Pancreas (tissue), 10 donors: Measurements from ENCODE around the gene CACYBP. TPM values are rescaled to one million over a fixed set of nuclear protein-coding genes. Genes with fewer than 3 reads are reported as not detected.

ENCODE experiments used
- ATAC-seq, 4 donors: fragments of 200-7000 bp; cut with Tn5 transposase; one replicate each; pipeline versions ENCODE4 v1.8.0 to v1.9.1; 2020; ENCODE audit warnings: mild to moderate bottlenecking in 4 of 4, moderate library complexity in 4 of 4
- DNase-seq, 6 donors: peaks; one replicate each; pipeline ENCODE4 v3.0.0-alpha.2; 2020
- FAIRE-seq: peaks from 2 replicates; lab custom pipeline; 2012; peaks lifted over from hg19 to GRCh38; lab: Jason Lieb, UNC
- H3K27ac ChIP-seq, 4 donors: fragments of 200-600 bp; sonication (generic); 1 replicate in 3 of 4; 2 replicates in 1 of 4; pipeline versions ENCODE4 v1.5.0 to v1.8.0; 2020
- H3K27me3 ChIP-seq, 4 donors: fragments of 200-600 bp; one replicate each; pipeline ENCODE4 v1.8.0; 2021
- H3K36me3 ChIP-seq, 3 donors: fragments of 200-600 bp; sonication (generic) in 1 of 3; one replicate each; pipeline versions ENCODE4 v1.5.0 to v1.8.0; 2020 to 2021
- H3K4me1 ChIP-seq, 3 donors: fragments of 200-600 bp; one replicate each; pipeline ENCODE4 v1.8.0; 2021
- H3K4me3 ChIP-seq, 4 donors: fragments of 200-600 bp; sonication (generic) in 2 of 4; one replicate each; pipeline versions ENCODE4 v1.5.0 to v1.8.0; 2020 to 2021
- H3K9me3 ChIP-seq, 4 donors: fragments of 200-600 bp; one replicate each; pipeline ENCODE4 v1.8.0; 2021
- CTCF ChIP-seq, 4 donors: fragments of 200-600 bp; sonication (generic) in 3 of 4; IDR thresholded peaks; one replicate each; pipeline versions ENCODE4 v1.5.0 to v1.8.0; 2021; ENCODE audit warnings: antibody characterized with exemption in 4 of 4
- WGBS, 2 donors: extraction: QIAGEN DNeasy Blood & Tissue Kit; methylation state at CpG; one replicate each; pipeline ENCODE4 v1.1.7; 2013; 5-methylcytosine and 5-hydroxymethylcytosine counted together
- intact Hi-C, 3 donors: fragments of 100-400 bp; cut with DNase I; formaldehyde crosslinking; loops; one replicate each; pipeline versions ENCODE4 v1.11.1 to v1.14.2; 2022
- polyA plus RNA-seq, 2 donors: library from polyadenylated mRNA; stranded (reverse); fragments of 200-250 nt; gene quantifications; one replicate each; pipeline ENCODE4 v1.2.3, GENCODE V29; 2013
- total RNA-seq, 6 donors: library from RNA; stranded (reverse); fragmentation: NEBNext Ultra II Directional in 4 of 6; extraction: Animal tissue kit (Norgen Biotek cat#: 25700) in 4 of 6; gene quantifications; one replicate each; pipeline versions ENCODE4 v1.2.1 to v1.2.4, GENCODE V29; 2021 to 2023
- donor health status: healthy with polysubstance abuse.
- donor health status: DM: no; HTN: no; CAD: no; lungs with moderate emphysema.
- donor health status: DM: no; HTN: no; CAD: no.
- donor health status: control.
- donor health status: control.
- donor health status: Bipolar disorder and iron deficiency.
- donor health status: DM: yes; HTN: yes; CAD: no.
- donor health status: DM: no; HTN: no; CAD: no.
- donor health status: DM: no; HTN: no; CAD: no.
- donor health status: DM: yes; HTN: yes; CAD: no.

Gene CACYBP
- total and polyA plus RNA-seq, 8 donors: 14.0 to 35.2 (median 25.7) TPM

GRCh38 chr1:175054736-175055135 is 55.0 kb downstream of the CACYBP start:
- Histone ChIP-seq H3K9me3 (no peaks in the 10 kb centered on the region), H3K27me3 (no peaks in the 10 kb centered on the region), H3K27ac (no peak overlapping the region), H3K4me1 (no peaks in the 10 kb centered on the region), H3K36me3 (no peaks in the 10 kb centered on the region), H3K4me3 (no peak overlapping the region)
- DNase-seq (no peak), FAIRE-seq (no peak), ATAC-seq (no peak)
- no peak for TF ChIP-seq CTCF (IDR thresholded peaks at IDR 0.05)
- intact Hi-C loops: no loop called here
- WGBS, 2 donors: 61 to 78% methylated on average over 3 of the region's 3 CpGs

Other genes starting within 250 kb of the CACYBP start
- 10 to 100 TPM in 5 of 6 donors, 1 to 10 TPM in 1; 9.9 to 19.9 (median 15.6) TPM for gene MRPS14, start 23.5 kb downstream of the CACYBP start, total RNA-seq
- gene MRPS14, start 23.5 kb downstream of the CACYBP start, polyA plus RNA-seq: 10 to 100 TPM in 1 of 2 donors, 1 to 10 TPM in 1; 6.8 to 16.2 TPM
- under 1 TPM in 3 of 6 donors, not detected in 3; 0.06 to 0.09 (median 0.08) TPM for gene TNN, start 67.9 kb downstream of the CACYBP start, total RNA-seq
- gene TNN, start 67.9 kb downstream of the CACYBP start, polyA plus RNA-seq: under 1 TPM in 1 of 2 donors, not detected in 1; 0.05 TPM
- 10 to 100 TPM; 15.5 to 34.2 (median 20.7) TPM for gene KIAA0040, start 192.8 kb downstream of the CACYBP start, total RNA-seq
- 10 to 100 TPM in 1 of 2 donors, 1 to 10 TPM in 1; 8.4 to 11.6 TPM for gene KIAA0040, start 192.8 kb downstream of the CACYBP start, polyA plus RNA-seq